GM12878 (cell line): ENCODE data around the gene SGCD. TPM values are rescaled to one million over a fixed set of nuclear protein-coding genes. Genes with fewer than 3 reads are reported as not detected.

Source experiments
- ATAC-seq: fragments of 200-7000 bp; cut with Tn5 transposase; 3 replicates; pipeline ENCODE4 v1.9.1; 2020; ENCODE audit warnings: mild to moderate bottlenecking, moderate library complexity
- BruUV-seq: library from RNA; stranded (reverse); fragments of 400-500 nt; replicated peaks from 2 replicates; lab custom pipeline; 2021; lab: Mats Ljungman, UMichigan
- CTCF ChIA-PET: fragments of 300-600 bp; sonication (Branson Sonifier 250); formaldehyde crosslinking; extraction: SDS; loops from one replicate; lab custom pipeline; 2021; ENCODE audit warnings: inconsistent platforms; lab: Yijun Ruan, JAX
- POLR2A ChIA-PET: fragments of 350-600 bp; formaldehyde crosslinking; extraction: SDS; loops from one replicate; lab custom pipeline; 2021; ENCODE audit warnings: inconsistent platforms; lab: Charles Lee
- RAD21 ChIA-PET: fragments of 300-600 bp; sonication (Branson Sonifier 250); formaldehyde crosslinking; loops from one replicate; lab custom pipeline; 2023; ENCODE audit warnings: antibody characterized with exemption; ENCODE audit not compliant: unreplicated experiment; lab: Charles Lee
- SMC1A ChIA-PET: fragments of 300-600 bp; sonication (Branson Sonifier 250); formaldehyde crosslinking; loops from one replicate; lab custom pipeline; 2023; ENCODE audit not compliant: unreplicated experiment, uncharacterized antibody; lab: Charles Lee
- DNase-seq: peaks from one replicate; pipeline ENCODE4 v3.0.0-alpha.2; 2011; ENCODE audit warnings: low read depth, low spot score
- FAIRE-seq: peaks from 3 replicates; lab custom pipeline; 2011; peaks lifted over from hg19 to GRCh38; lab: Jason Lieb, UNC
- H2AFZ ChIP-seq: 2 replicates; pipeline ENCODE4 v1.6.0; 2011; ENCODE audit warnings: low read depth, low read length, control low read depth; ENCODE audit not compliant: control insufficient read depth
- H3K27ac ChIP-seq: 2 replicates; pipeline ENCODE4 v1.5.1; 2011; ENCODE audit warnings: control low read depth; ENCODE audit not compliant: control insufficient read depth, insufficient read depth
- H3K27me3 ChIP-seq, 2 experiments: replicated peaks in 1 of 2; 2 replicates each; pipeline versions ENCODE4 v1.6.0 to v1.6.1; 2011; ENCODE audit warnings: low read length in 1 of 2; ENCODE audit not compliant: control insufficient read depth in 2 of 2, insufficient read depth in 2 of 2
- H3K36me3 ChIP-seq, 2 experiments: 2 replicates each; pipeline ENCODE4 v1.5.1; 2011; ENCODE audit warnings: low read length in 1 of 2; ENCODE audit not compliant: control insufficient read depth in 2 of 2, insufficient read depth in 2 of 2
- H3K4me1 ChIP-seq: 2 replicates; pipeline ENCODE4 v1.6.1; 2011; ENCODE audit warnings: mild to moderate bottlenecking, low read length, moderate library complexity, mixed read lengths; ENCODE audit not compliant: control insufficient read depth, insufficient read depth
- H3K4me2 ChIP-seq: 2 replicates; pipeline ENCODE4 v1.6.0; 2011; ENCODE audit warnings: control low read depth; ENCODE audit not compliant: control insufficient read depth, insufficient read depth
- H3K4me3 ChIP-seq: fragments of 200-600 bp; sonication (generic); 2 replicates; pipeline ENCODE4 v1.5.1; 2016
- H3K79me2 ChIP-seq: 2 replicates; pipeline ENCODE4 v1.6.0; 2011; ENCODE audit warnings: low read length; ENCODE audit not compliant: control insufficient read depth, insufficient read depth
- H3K9ac ChIP-seq: 2 replicates; pipeline ENCODE4 v1.8.0; 2011; ENCODE audit warnings: low read length, control low read depth, mixed read lengths; ENCODE audit not compliant: control insufficient read depth, insufficient read depth
- H3K9me3 ChIP-seq: replicated peaks from 3 replicates; pipeline ENCODE4 v1.5.1; 2011; ENCODE audit warnings: mild to moderate bottlenecking, low read length; ENCODE audit not compliant: control insufficient read depth, insufficient read depth
- H4K20me1 ChIP-seq: 2 replicates; pipeline ENCODE4 v1.6.0; 2011; ENCODE audit not compliant: control insufficient read depth, insufficient read depth
- BACH1 ChIP-seq: fragments of 450-650 bp; IDR thresholded peaks from 2 replicates; pipeline ENCODE4 v1.6.1; 2017; ENCODE audit warnings: mild to moderate bottlenecking, borderline replicate concordance
- NFXL1 ChIP-seq: fragments of 450-650 bp; IDR thresholded peaks from 2 replicates; pipeline ENCODE4 v1.6.1; 2017; ENCODE audit warnings: antibody characterized with exemption, mild to moderate bottlenecking, borderline replicate concordance
- PML ChIP-seq: IDR thresholded peaks from 2 replicates; pipeline ENCODE4 v1.6.1; 2012; ENCODE audit warnings: low read length, inconsistent platforms
- RAD21 ChIP-seq: IDR thresholded peaks from 2 replicates; pipeline ENCODE4 v1.6.1; 2011; ENCODE audit warnings: mild to moderate bottlenecking, low read depth, low read length, moderate library complexity; ENCODE audit not compliant: insufficient read depth
- RB1 ChIP-seq: fragments of 450-650 bp; formaldehyde crosslinking; IDR thresholded peaks from 2 replicates; pipeline ENCODE4 v1.6.1; 2017; ENCODE audit warnings: mild to moderate bottlenecking, borderline replicate concordance
- RBBP5 ChIP-seq: fragments of 200-600 bp; sonication (generic); conservative IDR thresholded peaks from 2 replicates; pipeline ENCODE4 v1.6.1; 2016
- SMAD5 ChIP-seq: IDR thresholded peaks from 2 replicates; pipeline ENCODE4 v1.6.1; 2016; ENCODE audit warnings: antibody characterized with exemption, low read depth
- ZBTB33 ChIP-seq: fragments of 450-650 bp; IDR thresholded peaks from 2 replicates; pipeline ENCODE4 v1.6.1; 2017; ENCODE audit warnings: mild to moderate bottlenecking
- in situ Hi-C: fragments of 300-500 bp; cut with MboI; formaldehyde crosslinking; loops from 9 replicates; pipeline ENCODE4 v1.14.3; 2018; ENCODE audit warnings: mixed read lengths
- intact Hi-C: fragments of 100-400 bp; cut with micrococcal nuclease; formaldehyde crosslinking; loops from one replicate; pipeline ENCODE4 v1.14.2; 2022; ENCODE audit not compliant: unreplicated experiment
- polyA plus RNA-seq, 11 experiments: library from polyadenylated mRNA; depleted of rRNA in 4 of 11; unstranded in 6 of 11; stranded (reverse) in 5 of 11; fragments of >200 nt; fragmentation: Nextera tagmentation in 4 of 11; fragmentation: Illumina TruSeq in 1 of 11; extraction: Ambion mirVana in 4 of 11; extraction: Trizol in 1 of 11; gene quantifications; 1 replicate in 1 of 11; 2 replicates in 10 of 11; pipeline versions ENCODE4 v1.2.1 to v1.2.3, GENCODE V29; 2011 to 2016; ENCODE audit warnings: inconsistent platforms in 2 of 11, missing spikeins in 2 of 11, low read depth in 1 of 11
- total RNA-seq, 4 experiments: library from RNA; depleted of rRNA in 3 of 4; stranded (reverse); fragments of >200 nt in 3 of 4; fragmentation: Illumina TruSeq in 1 of 4; extraction: Trizol in 1 of 4; gene quantifications; 2 replicates each; pipeline versions ENCODE4 v1.2.1 to v1.2.3, GENCODE V29; 2013 to 2021
- TF ChIP-seq, protein P1 (sequence below): fragments of 450-650 bp; IDR thresholded peaks from 2 replicates; pipeline ENCODE4 v1.6.1; 2016; ENCODE audit warnings: mild to moderate bottlenecking

The SGCD gene
- total and polyA plus RNA-seq, 10 of the 15 experiments (the other 5 are each of a cell fraction or from before 2014, with no cell fraction given) = 0.06 TPM; not detected in 9

DNA sequence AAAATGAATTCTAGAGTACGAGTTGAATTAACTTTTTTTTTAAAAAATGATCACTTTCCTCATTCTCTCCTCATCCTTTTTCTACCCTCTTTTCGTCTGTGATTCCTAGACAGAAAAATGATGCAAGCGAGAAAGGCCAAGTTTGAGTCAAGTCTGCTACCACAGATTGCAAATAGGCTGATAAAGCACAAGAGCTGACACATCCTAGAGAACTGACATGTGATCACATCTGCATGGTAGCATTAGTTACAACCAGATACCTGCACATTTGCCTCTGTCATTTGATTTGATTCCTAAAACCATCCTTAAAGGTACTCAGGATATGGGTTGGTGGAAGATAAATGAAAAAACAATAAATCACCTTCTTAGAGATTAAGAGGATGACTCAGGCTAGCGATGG is 297.7 kb downstream of the SGCD start (continued):
- TF ChIP-seq BACH1 (no peak), SMAD5 (no peak), RAD21 (no peak)

DNA sequence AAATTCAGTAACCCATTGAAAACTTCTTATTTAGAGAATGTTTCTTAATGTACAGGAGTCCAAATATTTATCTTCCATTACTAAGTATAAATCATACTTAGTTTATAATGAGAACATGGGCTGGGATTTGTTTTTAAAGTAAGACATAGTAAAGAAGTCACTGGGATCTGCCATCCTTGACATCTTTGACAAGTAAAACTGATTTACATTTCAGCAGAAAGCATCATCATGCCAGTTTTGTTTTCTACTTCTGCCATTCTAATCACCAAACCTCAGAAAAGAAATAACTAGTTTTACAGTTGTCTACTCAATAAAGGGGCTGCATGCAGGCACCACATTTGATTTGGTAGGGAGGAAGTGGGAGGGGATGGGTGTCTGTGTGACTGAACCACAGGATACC is 301.5 kb downstream of the SGCD start:
- intact Hi-C loops = no loop called here
- Histone ChIP-seq H3K36me3 (no peaks in the 10 kb centered on the region), H3K9ac (no peak overlapping the region), H3K4me1 (no peaks in the 10 kb centered on the region), H3K4me2 (no peak overlapping the region), H4K20me1 (no peaks in the 10 kb centered on the region), H3K9me3 (no peaks in the 10 kb centered on the region), H2AFZ (no peak overlapping the region), H3K27ac (no peak overlapping the region), H3K27me3 (no peaks in the 10 kb centered on the region), H3K4me3 (no peak overlapping the region), H3K79me2 (no peaks in the 10 kb centered on the region)
- ATAC-seq = no peak
- CTCF ChIA-PET = no interaction called here
- RAD21 ChIA-PET = no interaction called here
- TF ChIP-seq BACH1 (no peak), RBBP5 (no peak), RB1 (no peak), ZBTB33 (no peak), PML (no peak), NFXL1 (no peak)
- TF ChIP-seq, protein P1, sequence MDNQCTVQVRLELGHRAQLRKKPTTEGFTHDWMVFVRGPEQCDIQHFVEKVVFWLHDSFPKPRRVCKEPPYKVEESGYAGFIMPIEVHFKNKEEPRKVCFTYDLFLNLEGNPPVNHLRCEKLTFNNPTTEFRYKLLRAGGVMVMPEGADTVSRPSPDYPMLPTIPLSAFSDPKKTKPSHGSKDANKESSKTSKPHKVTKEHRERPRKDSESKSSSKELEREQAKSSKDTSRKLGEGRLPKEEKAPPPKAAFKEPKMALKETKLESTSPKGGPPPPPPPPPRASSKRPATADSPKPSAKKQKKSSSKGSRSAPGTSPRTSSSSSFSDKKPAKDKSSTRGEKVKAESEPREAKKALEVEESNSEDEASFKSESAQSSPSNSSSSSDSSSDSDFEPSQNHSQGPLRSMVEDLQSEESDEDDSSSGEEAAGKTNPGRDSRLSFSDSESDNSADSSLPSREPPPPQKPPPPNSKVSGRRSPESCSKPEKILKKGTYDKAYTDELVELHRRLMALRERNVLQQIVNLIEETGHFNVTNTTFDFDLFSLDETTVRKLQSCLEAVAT = no peak
- in situ Hi-C loops = no loop called here
- no peak for DNase-seq
- FAIRE-seq = no peak
- POLR2A ChIA-PET = no interaction called here
- SMC1A ChIA-PET = no interaction called here
- BruUV-seq = no TSS peak
